ENCODE data around the gene FABP3.

FABP3 gene

GRCh38 chr1:31373056-31373896, at the start of gene FABP3:
Gene FABP3, minus strand, starts transcription at chr1:31373076. Its CDS starts 62 bp downstream, at chr1:31373014.
- DNase-seq (ENCODE audit: low read depth in 2 of 2) = peak in 1 of 2 donors; percentile 1

GRCh38 chr1:31421371-31422040, 48.6 kb upstream of the FABP3 start:
- no peak for DNase-seq (ENCODE audit: low read depth in 2 of 2)

- no peak for DNase-seq (ENCODE audit: low read depth in 2 of 2)
These were observed 47.8 kb upstream of the FABP3 start for GRCh38 chr1:31420716-31421115.

GRCh38 chr1:31418626-31419323, 45.9 kb upstream of the FABP3 start:
- no peak for DNase-seq (ENCODE audit: low read depth in 2 of 2)

GRCh38 chr1:31417148-31417547, 44.3 kb upstream of the FABP3 start:
- no peak for DNase-seq (ENCODE audit: low read depth in 2 of 2)

GRCh38 chr1:31416101-31416736, 43.3 kb upstream of the FABP3 start:
- DNase-seq (ENCODE audit: low read depth in 2 of 2) = no peak

GRCh38 chr1:31415658-31416057, 42.8 kb upstream of the FABP3 start:
- DNase-seq (ENCODE audit: low read depth in 2 of 2) = no peak

- DNase-seq (ENCODE audit: low read depth in 2 of 2) = no peak
These were observed 42.1 kb upstream of the FABP3 start for GRCh38 chr1:31414980-31415370.

GRCh38 chr1:31413405-31414001, 40.6 kb upstream of the FABP3 start:
- DNase-seq (ENCODE audit: low read depth in 2 of 2) = no peak

- DNase-seq (ENCODE audit: low read depth in 2 of 2) = no peak
These were observed 40.0 kb upstream of the FABP3 start, which contains the start of gene SERINC2 for GRCh38 chr1:31412732-31413404. Gene SERINC2, plus strand, starts transcription at chr1:31413213. Its CDS starts 53 bp downstream, at chr1:31413266.

GRCh38 chr1:31412205-31412604, 39.3 kb upstream of the FABP3 start:
- no peak for DNase-seq (ENCODE audit: low read depth in 2 of 2)

GRCh38 chr1:31410871-31411270, 38.0 kb upstream of the FABP3 start:
- DNase-seq (ENCODE audit: low read depth in 2 of 2) = no peak

- DNase-seq (ENCODE audit: low read depth in 2 of 2) = no peak
These were observed 37.3 kb upstream of the FABP3 start for GRCh38 chr1:31409946-31410858.

- no peak for DNase-seq (ENCODE audit: low read depth in 2 of 2)
These were observed 36.0 kb upstream of the FABP3 start for GRCh38 chr1:31408788-31409318.

- no peak for DNase-seq (ENCODE audit: low read depth in 2 of 2)
These were observed 34.3 kb upstream of the FABP3 start for GRCh38 chr1:31407029-31407626.

GRCh38 chr1:31405578-31406245, 32.8 kb upstream of the FABP3 start:
- DNase-seq (ENCODE audit: low read depth in 2 of 2) = no peak

GRCh38 chr1:31401241-31401640, 28.4 kb upstream of the FABP3 start:
- no peak for DNase-seq (ENCODE audit: low read depth in 2 of 2)

- no peak for DNase-seq (ENCODE audit: low read depth in 2 of 2)
These were observed 27.5 kb upstream of the FABP3 start for GRCh38 chr1:31400393-31400792.

- no peak for DNase-seq (ENCODE audit: low read depth in 2 of 2)
These were observed 27.1 kb upstream of the FABP3 start for GRCh38 chr1:31399976-31400375.
